Measurements from ENCODE around the gene ZNF580.

ZNF580 gene

GRCh38 chr19:55640043-55640576 lies 692 bp upstream of the ZNF580 start:
- H3K9me3 ChIP-seq (ENCODE audit: control insufficient read depth, insufficient read depth, low read depth, low read length) = no peaks in the 10 kb centered on the region
- peak overlapping the region; percentile 96 for H3K27ac ChIP-seq (ENCODE audit: extremely low read depth, low read depth, low read length)
- TF ChIP-seq, protein P1, sequence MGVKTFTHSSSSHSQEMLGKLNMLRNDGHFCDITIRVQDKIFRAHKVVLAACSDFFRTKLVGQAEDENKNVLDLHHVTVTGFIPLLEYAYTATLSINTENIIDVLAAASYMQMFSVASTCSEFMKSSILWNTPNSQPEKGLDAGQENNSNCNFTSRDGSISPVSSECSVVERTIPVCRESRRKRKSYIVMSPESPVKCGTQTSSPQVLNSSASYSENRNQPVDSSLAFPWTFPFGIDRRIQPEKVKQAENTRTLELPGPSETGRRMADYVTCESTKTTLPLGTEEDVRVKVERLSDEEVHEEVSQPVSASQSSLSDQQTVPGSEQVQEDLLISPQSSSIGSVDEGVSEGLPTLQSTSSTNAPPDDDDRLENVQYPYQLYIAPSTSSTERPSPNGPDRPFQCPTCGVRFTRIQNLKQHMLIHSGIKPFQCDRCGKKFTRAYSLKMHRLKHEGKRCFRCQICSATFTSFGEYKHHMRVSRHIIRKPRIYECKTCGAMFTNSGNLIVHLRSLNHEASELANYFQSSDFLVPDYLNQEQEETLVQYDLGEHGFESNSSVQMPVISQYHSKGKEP (tag by site-specific recombination; IDR thresholded peaks at IDR 0.05) = peak; percentile 90
- TF ChIP-seq ZNF366 (tag by site-specific recombination; conservative IDR thresholded peaks at IDR 0.05) (no peak), TRIM28 (IDR thresholded peaks at IDR 0.05; ENCODE audit: borderline replicate concordance, low read length) (no peak), ZNF654 (tag by site-specific recombination; IDR thresholded peaks at IDR 0.05; ENCODE audit: low read depth) (no peak), ZBTB48 (tag by site-specific recombination; IDR thresholded peaks at IDR 0.05) (no peak), ZNF248 (tag by site-specific recombination; IDR thresholded peaks at IDR 0.05) (no peak), KLF7 (tag by site-specific recombination; IDR thresholded peaks at IDR 0.05; ENCODE audit: borderline replicate concordance) (no peak), ZNF324 (tag by site-specific recombination; IDR thresholded peaks at IDR 0.05) (no peak), ZNF677 (tag by site-specific recombination; IDR thresholded peaks at IDR 0.05) (0 out of 2 replicates have a peak, but pooled peaks have one; percentile 5), ZNF510 (tag by site-specific recombination; IDR thresholded peaks at IDR 0.05; ENCODE audit: insufficient replicate concordance) (no peak), ZNF211 (tag by site-specific recombination; IDR thresholded peaks at IDR 0.05; ENCODE audit: low read depth) (no peak), ZNF623 (tag by site-specific recombination; IDR thresholded peaks at IDR 0.05) (no peak), ZNF132 (tag by site-specific recombination; IDR thresholded peaks at IDR 0.05; ENCODE audit: borderline replicate concordance) (no peak), ZNF513 (tag by site-specific recombination; IDR thresholded peaks at IDR 0.05) (no peak), SETDB1 (IDR thresholded peaks at IDR 0.05; ENCODE audit: insufficient read length, low read length) (peak; percentile 74), HOXD13 (CRISPR knock-in tag; IDR thresholded peaks at IDR 0.05; ENCODE audit: borderline replicate concordance) (0 out of 2 replicates have a peak, but pooled peaks have one; percentile 15)
- TF ChIP-seq, protein P2, sequence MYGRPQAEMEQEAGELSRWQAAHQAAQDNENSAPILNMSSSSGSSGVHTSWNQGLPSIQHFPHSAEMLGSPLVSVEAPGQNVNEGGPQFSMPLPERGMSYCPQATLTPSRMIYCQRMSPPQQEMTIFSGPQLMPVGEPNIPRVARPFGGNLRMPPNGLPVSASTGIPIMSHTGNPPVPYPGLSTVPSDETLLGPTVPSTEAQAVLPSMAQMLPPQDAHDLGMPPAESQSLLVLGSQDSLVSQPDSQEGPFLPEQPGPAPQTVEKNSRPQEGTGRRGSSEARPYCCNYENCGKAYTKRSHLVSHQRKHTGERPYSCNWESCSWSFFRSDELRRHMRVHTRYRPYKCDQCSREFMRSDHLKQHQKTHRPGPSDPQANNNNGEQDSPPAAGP (tag by site-specific recombination; IDR thresholded peaks at IDR 0.05) = no peak
- TF ChIP-seq, protein P3, sequence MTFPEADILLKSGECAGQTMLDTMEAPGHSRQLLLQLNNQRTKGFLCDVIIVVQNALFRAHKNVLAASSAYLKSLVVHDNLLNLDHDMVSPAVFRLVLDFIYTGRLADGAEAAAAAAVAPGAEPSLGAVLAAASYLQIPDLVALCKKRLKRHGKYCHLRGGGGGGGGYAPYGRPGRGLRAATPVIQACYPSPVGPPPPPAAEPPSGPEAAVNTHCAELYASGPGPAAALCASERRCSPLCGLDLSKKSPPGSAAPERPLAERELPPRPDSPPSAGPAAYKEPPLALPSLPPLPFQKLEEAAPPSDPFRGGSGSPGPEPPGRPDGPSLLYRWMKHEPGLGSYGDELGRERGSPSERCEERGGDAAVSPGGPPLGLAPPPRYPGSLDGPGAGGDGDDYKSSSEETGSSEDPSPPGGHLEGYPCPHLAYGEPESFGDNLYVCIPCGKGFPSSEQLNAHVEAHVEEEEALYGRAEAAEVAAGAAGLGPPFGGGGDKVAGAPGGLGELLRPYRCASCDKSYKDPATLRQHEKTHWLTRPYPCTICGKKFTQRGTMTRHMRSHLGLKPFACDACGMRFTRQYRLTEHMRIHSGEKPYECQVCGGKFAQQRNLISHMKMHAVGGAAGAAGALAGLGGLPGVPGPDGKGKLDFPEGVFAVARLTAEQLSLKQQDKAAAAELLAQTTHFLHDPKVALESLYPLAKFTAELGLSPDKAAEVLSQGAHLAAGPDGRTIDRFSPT (tag by site-specific recombination; IDR thresholded peaks at IDR 0.05) = peak; percentile 40; the same call in 1 of the 2 replicates
- TF ChIP-seq, protein P4, sequence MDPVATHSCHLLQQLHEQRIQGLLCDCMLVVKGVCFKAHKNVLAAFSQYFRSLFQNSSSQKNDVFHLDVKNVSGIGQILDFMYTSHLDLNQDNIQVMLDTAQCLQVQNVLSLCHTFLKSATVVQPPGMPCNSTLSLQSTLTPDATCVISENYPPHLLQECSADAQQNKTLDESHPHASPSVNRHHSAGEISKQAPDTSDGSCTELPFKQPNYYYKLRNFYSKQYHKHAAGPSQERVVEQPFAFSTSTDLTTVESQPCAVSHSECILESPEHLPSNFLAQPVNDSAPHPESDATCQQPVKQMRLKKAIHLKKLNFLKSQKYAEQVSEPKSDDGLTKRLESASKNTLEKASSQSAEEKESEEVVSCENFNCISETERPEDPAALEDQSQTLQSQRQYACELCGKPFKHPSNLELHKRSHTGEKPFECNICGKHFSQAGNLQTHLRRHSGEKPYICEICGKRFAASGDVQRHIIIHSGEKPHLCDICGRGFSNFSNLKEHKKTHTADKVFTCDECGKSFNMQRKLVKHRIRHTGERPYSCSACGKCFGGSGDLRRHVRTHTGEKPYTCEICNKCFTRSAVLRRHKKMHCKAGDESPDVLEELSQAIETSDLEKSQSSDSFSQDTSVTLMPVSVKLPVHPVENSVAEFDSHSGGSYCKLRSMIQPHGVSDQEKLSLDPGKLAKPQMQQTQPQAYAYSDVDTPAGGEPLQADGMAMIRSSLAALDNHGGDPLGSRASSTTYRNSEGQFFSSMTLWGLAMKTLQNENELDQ (tag by site-specific recombination; IDR thresholded peaks at IDR 0.05; ENCODE audit: low read depth) = no peak
- TF ChIP-seq, protein P5, sequence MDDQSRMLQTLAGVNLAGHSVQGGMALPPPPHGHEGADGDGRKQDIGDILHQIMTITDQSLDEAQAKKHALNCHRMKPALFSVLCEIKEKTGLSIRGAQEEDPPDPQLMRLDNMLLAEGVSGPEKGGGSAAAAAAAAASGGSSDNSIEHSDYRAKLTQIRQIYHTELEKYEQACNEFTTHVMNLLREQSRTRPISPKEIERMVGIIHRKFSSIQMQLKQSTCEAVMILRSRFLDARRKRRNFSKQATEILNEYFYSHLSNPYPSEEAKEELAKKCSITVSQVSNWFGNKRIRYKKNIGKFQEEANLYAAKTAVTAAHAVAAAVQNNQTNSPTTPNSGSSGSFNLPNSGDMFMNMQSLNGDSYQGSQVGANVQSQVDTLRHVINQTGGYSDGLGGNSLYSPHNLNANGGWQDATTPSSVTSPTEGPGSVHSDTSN (CRISPR knock-in tag; IDR thresholded peaks at IDR 0.05) = no peak
- TF ChIP-seq, protein P6, sequence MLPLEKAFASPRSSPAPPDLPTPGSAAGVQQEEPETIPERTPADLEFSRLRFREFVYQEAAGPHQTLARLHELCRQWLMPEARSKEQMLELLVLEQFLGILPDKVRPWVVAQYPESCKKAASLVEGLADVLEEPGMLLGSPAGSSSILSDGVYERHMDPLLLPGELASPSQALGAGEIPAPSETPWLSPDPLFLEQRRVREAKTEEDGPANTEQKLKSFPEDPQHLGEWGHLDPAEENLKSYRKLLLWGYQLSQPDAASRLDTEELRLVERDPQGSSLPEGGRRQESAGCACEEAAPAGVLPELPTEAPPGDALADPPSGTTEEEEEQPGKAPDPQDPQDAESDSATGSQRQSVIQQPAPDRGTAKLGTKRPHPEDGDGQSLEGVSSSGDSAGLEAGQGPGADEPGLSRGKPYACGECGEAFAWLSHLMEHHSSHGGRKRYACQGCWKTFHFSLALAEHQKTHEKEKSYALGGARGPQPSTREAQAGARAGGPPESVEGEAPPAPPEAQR (tag by site-specific recombination; IDR thresholded peaks at IDR 0.05) = no peak
- POLR2A ChIA-PET = interaction anchor here (1.0 kb wide), 1 partner anchor 178 kb away, joined by 3 read pairs; the partner anchor contains the start of gene ISOC2
- H3K4me3 ChIP-seq (ENCODE audit: low read depth, low read length) = peak overlapping the region; percentile 61
- CTCF ChIA-PET = interaction anchor here (1.0 to 1.3 kb wide), 2 partner anchors 14 to 16 kb away, joined by 4 to 8 read pairs; partner anchors contain the start of gene ZNF784
- H3K4me1 ChIP-seq (ENCODE audit: control insufficient read depth, insufficient read depth, low read length) = peaks cover 32% of the 10 kb centered on the region
- H3K36me3 ChIP-seq (ENCODE audit: control insufficient read depth in 2 of 2, insufficient read depth in 1 of 2, low read length in 2 of 2) = peaks cover 8 to 19% of the 10 kb centered on the region in 2 experiments; a peak in 2 of 3 replicates

All from HEK293 (cell line).